HepG2 (cell line): ENCODE measurements around the gene PTPRD. TPM values are rescaled to one million over a fixed set of nuclear protein-coding genes. Genes with fewer than 3 reads are reported as not detected.
A peak's percentile ranks its signal among the peaks of the same experiment; 100 is the strongest.

ENCODE experiments used
- ATAC-seq: fragments of 200-7000 bp; cut with Tn5 transposase; 3 replicates; pipeline ENCODE4 v1.9.1; 2020; ENCODE audit warnings: mild to moderate bottlenecking, moderate library complexity
- BruUV-seq: library from RNA; stranded (reverse); fragments of 400-500 nt; replicated peaks from 2 replicates; lab custom pipeline; 2021; lab: Mats Ljungman, UMichigan
- CTCF ChIA-PET: fragments of 300-600 bp; formaldehyde crosslinking; extraction: SDS; loops from one replicate; lab custom pipeline; 2021; ENCODE audit warnings: low total read pairs, inconsistent platforms, low intra/inter-chr PET ratio; lab: Yijun Ruan, JAX
- POLR2A ChIA-PET: fragments of 350-600 bp; sonication (Branson Sonifier 250); formaldehyde crosslinking; loops from one replicate; lab custom pipeline; 2020; ENCODE audit warnings: antibody characterized with exemption, inconsistent platforms; lab: Yijun Ruan, JAX
- DNase-seq: peaks from one replicate; pipeline ENCODE4 v3.0.0-alpha.2; 2015; ENCODE audit warnings: low spot score
- FAIRE-seq: peaks from 3 replicates; lab custom pipeline; 2011; peaks lifted over from hg19 to GRCh38; lab: Jason Lieb, UNC
- H2AFZ ChIP-seq: one replicate; pipeline ENCODE4 v1.6.1; 2011; ENCODE audit warnings: low read length, inconsistent platforms
- H3K27ac ChIP-seq: fragments of 300-600 bp; 3 replicates; pipeline ENCODE4 v1.8.0; 2011; ENCODE audit warnings: mixed run types, mild to moderate bottlenecking, mixed read lengths, low read length, inconsistent platforms; ENCODE audit not compliant: insufficient read depth; ENCODE audit errors: extremely low read length
- H3K27me3 ChIP-seq, 2 experiments: fragments of 200-600 bp in 1 of 2; 2 replicates in 1 of 2; 3 replicates in 1 of 2; pipeline versions ENCODE4 v1.6.0 to v1.8.0; 2011; ENCODE audit warnings: low read length in 2 of 2, mild to moderate bottlenecking in 2 of 2, moderate library complexity in 2 of 2, inconsistent platforms in 1 of 2; ENCODE audit not compliant: insufficient read depth in 2 of 2, control insufficient read depth in 1 of 2
- H3K36me3 ChIP-seq, 2 experiments: fragments of 200-600 bp in 1 of 2; replicated peaks in 1 of 2; 2 replicates in 1 of 2; 3 replicates in 1 of 2; pipeline versions ENCODE4 v1.5.1 to v1.8.0; 2011; ENCODE audit warnings: low read length in 2 of 2, inconsistent platforms in 1 of 2; ENCODE audit not compliant: insufficient read depth in 2 of 2, control insufficient read depth in 1 of 2
- H3K4me1 ChIP-seq: 2 replicates; pipeline ENCODE4 v1.5.1; 2012; ENCODE audit warnings: low read length, inconsistent platforms; ENCODE audit not compliant: insufficient read depth
- H3K4me2 ChIP-seq: 2 replicates; pipeline ENCODE4 v1.6.0; 2011; ENCODE audit warnings: low read depth, low read length, inconsistent platforms
- H3K4me3 ChIP-seq, 3 experiments: fragments of 200-600 bp in 1 of 3; sonication (generic), shearing (Covaris generic) in 1 of 3; replicated peaks in 1 of 3; 2 replicates each; pipeline ENCODE4 v1.5.1; 2011 to 2016; ENCODE audit warnings: low read length in 3 of 3, inconsistent platforms in 2 of 3, low read depth in 2 of 3, mild to moderate bottlenecking in 2 of 3, control low read depth in 1 of 3, mixed read lengths in 1 of 3; ENCODE audit not compliant: insufficient read depth in 1 of 3
- H3K79me2 ChIP-seq: one replicate; pipeline ENCODE4 v1.6.1; 2011; ENCODE audit warnings: low read length, inconsistent platforms; ENCODE audit not compliant: insufficient read depth
- H3K9ac ChIP-seq: 2 replicates; pipeline ENCODE4 v1.6.0; 2011; ENCODE audit warnings: mild to moderate bottlenecking, low read depth, low read length, inconsistent platforms; ENCODE audit not compliant: insufficient read depth
- H3K9me3 ChIP-seq: 2 replicates; pipeline ENCODE4 v1.5.1; 2012; ENCODE audit warnings: mild to moderate bottlenecking, low read length
- H4K20me1 ChIP-seq: 2 replicates; pipeline ENCODE4 v1.6.0; 2011; ENCODE audit warnings: inconsistent platforms, mild to moderate bottlenecking, low read length, moderate library complexity; ENCODE audit not compliant: insufficient read depth
- LBX2 ChIP-seq: sonication (generic); formaldehyde crosslinking; IDR thresholded peaks from 2 replicates; pipeline ENCODE4 v1.5.0; 2020; ENCODE audit warnings: missing genetic modification reagents, mild to moderate bottlenecking, borderline replicate concordance
- LCORL ChIP-seq, 2 experiments: fragments of 450-650 bp in 1 of 2; sonication (generic) in 1 of 2; formaldehyde crosslinking in 1 of 2; IDR thresholded peaks; 2 replicates each; pipeline versions ENCODE4 v1.5.0 to v1.6.1; 2017 to 2020; ENCODE audit warnings: antibody characterized with exemption in 1 of 2, missing genetic modification reagents in 1 of 2
- MAFF ChIP-seq: IDR thresholded peaks from 2 replicates; pipeline ENCODE4 v1.6.1; 2011; ENCODE audit warnings: low read depth, low read length, improper control_type of control experiment
- MAFK ChIP-seq, 2 experiments: IDR thresholded peaks in 1 of 2; conservative IDR thresholded peaks in 1 of 2; 2 replicates each; pipeline ENCODE4 v1.6.1; 2011; ENCODE audit warnings: improper control_type of control experiment in 2 of 2, low read length in 2 of 2
- NONO ChIP-seq, 2 experiments: fragments of 450-650 bp in 1 of 2; sonication (generic) in 1 of 2; formaldehyde crosslinking in 1 of 2; IDR thresholded peaks in 1 of 2; conservative IDR thresholded peaks in 1 of 2; 2 replicates each; pipeline versions ENCODE4 v1.6.1 to v1.8.0; 2017 to 2022; ENCODE audit warnings: mild to moderate bottlenecking in 1 of 2, missing genetic modification reagents in 1 of 2, moderate library complexity in 1 of 2
- NR1H2 ChIP-seq: sonication (generic); formaldehyde crosslinking; IDR thresholded peaks from 2 replicates; pipeline ENCODE4 v1.8.1; 2022; ENCODE audit warnings: low read depth, missing genetic modification reagents, borderline replicate concordance
- NR2F2 ChIP-seq: IDR thresholded peaks from 2 replicates; pipeline ENCODE4 v1.6.1; 2012; ENCODE audit warnings: low read depth, inconsistent platforms, borderline replicate concordance
- ZNF335 ChIP-seq: sonication (generic); formaldehyde crosslinking; IDR thresholded peaks from 2 replicates; pipeline ENCODE4 v1.4.0; 2020; ENCODE audit warnings: missing genetic modification reagents
- ZNF761 ChIP-seq: sonication (generic); formaldehyde crosslinking; conservative IDR thresholded peaks from 2 replicates; pipeline ENCODE4 v1.4.0; 2020; ENCODE audit warnings: mild to moderate bottlenecking, missing genetic modification reagents
- ZNF772 ChIP-seq: sonication (generic); formaldehyde crosslinking; IDR thresholded peaks from 2 replicates; pipeline ENCODE4 v1.5.0; 2020; ENCODE audit warnings: mild to moderate bottlenecking, missing genetic modification reagents
- in situ Hi-C: cut with HindIII; loops from 2 replicates; pipeline ENCODE4 v1.10.0; 2017; ENCODE audit warnings: low pct_unique_long_range_greater_than_20kb; ENCODE audit not compliant: extremely low pct_ligation_motif_present
- intact Hi-C: fragments of 100-400 bp; cut with micrococcal nuclease; formaldehyde crosslinking; loops from one replicate; pipeline ENCODE4 v1.10.0; 2022; ENCODE audit not compliant: unreplicated experiment
- polyA plus RNA-seq, 8 experiments: library from polyadenylated mRNA; depleted of rRNA in 3 of 8; stranded (reverse) in 7 of 8; unstranded in 1 of 8; fragments of >200 nt; fragmentation: Illumina TruSeq in 4 of 8; extraction: Trizol in 4 of 8; gene quantifications; 2 replicates each; pipeline versions ENCODE4 v1.2.1 to v1.2.3, GENCODE V29; 2011 to 2016; ENCODE audit warnings: low read depth in 4 of 8, missing spikeins in 1 of 8, mixed read lengths in 1 of 8; ENCODE audit not compliant: insufficient read depth in 1 of 8
- total RNA-seq, 5 experiments: library from RNA; depleted of rRNA; stranded (reverse); fragments of >200 nt; fragmentation: Illumina TruSeq; extraction: Trizol; gene quantifications; 2 replicates each; pipeline ENCODE4 v1.2.3, GENCODE V29; 2016; ENCODE audit warnings: low read depth in 1 of 5
- TF ChIP-seq, protein P1 (sequence below): sonication (generic); formaldehyde crosslinking; IDR thresholded peaks from 2 replicates; pipeline ENCODE4 v1.4.0; 2020; ENCODE audit warnings: missing genetic modification reagents

The PTPRD gene
- total and polyA plus RNA-seq, 2 of the 13 experiments (the other 11 are each of a cell fraction or from before 2014, with no cell fraction given), result 0.05 TPM; not detected in 1

GRCh38 chr9:10434412-10434811, 178.4 kb downstream of the PTPRD start (continued):
- TF ChIP-seq, protein P1, sequence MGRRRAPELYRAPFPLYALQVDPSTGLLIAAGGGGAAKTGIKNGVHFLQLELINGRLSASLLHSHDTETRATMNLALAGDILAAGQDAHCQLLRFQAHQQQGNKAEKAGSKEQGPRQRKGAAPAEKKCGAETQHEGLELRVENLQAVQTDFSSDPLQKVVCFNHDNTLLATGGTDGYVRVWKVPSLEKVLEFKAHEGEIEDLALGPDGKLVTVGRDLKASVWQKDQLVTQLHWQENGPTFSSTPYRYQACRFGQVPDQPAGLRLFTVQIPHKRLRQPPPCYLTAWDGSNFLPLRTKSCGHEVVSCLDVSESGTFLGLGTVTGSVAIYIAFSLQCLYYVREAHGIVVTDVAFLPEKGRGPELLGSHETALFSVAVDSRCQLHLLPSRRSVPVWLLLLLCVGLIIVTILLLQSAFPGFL (CRISPR knock-in tag), result no peak
- TF ChIP-seq NR1H2 (no peak), LBX2 (CRISPR knock-in tag) (no peak), ZNF772 (CRISPR knock-in tag) (no peak), ZNF761 (CRISPR knock-in tag) (no peak)

- no peaks in the 10 kb centered on the region for H3K36me3 ChIP-seq
- no TSS peak for BruUV-seq
- intact Hi-C loops, result no loop called here
- ChIA-PET CTCF (no interaction called here), POLR2A (no interaction called here)
- DNase-seq (no peak), FAIRE-seq (no peak), ATAC-seq (no peak)
- in situ Hi-C loops, result no loop called here
- no peaks in the 10 kb centered on the region for H3K9me3 ChIP-seq
- H3K4me2 ChIP-seq, result no peak overlapping the region
- H3K79me2 ChIP-seq, result no peaks in the 10 kb centered on the region
- H2AFZ ChIP-seq, result no peak overlapping the region
- H4K20me1 ChIP-seq, result no peaks in the 10 kb centered on the region
- H3K27ac ChIP-seq, result no peak overlapping the region
- no peaks in the 10 kb centered on the region for H3K4me1 ChIP-seq
- H3K27me3 ChIP-seq, result no peaks in the 10 kb centered on the region
- no peak for TF ChIP-seq NONO (IDR thresholded peaks at IDR 0.05)
- TF ChIP-seq NONO (CRISPR knock-in tag; conservative IDR thresholded peaks at IDR 0.05), result no peak
- peak; percentile 21 to 64; a peak in 3 of 4 replicates for TF ChIP-seq MAFK (conservative IDR thresholded peaks at IDR 0.05 in 1 of 2, IDR thresholded peaks at IDR 0.05 in 1 of 2; ENCODE audit: low read length in 2 of 2)
- TF ChIP-seq MAFF, result 0 out of 2 replicates have a peak, but pooled peaks have one; percentile 15
- no peak for TF ChIP-seq NR2F2
- TF ChIP-seq ZNF335 (CRISPR knock-in tag), result no peak
- no peak for TF ChIP-seq LCORL (IDR thresholded peaks at IDR 0.05)
- TF ChIP-seq LCORL (CRISPR knock-in tag; IDR thresholded peaks at IDR 0.05), result no peak
- no peak overlapping the region for H3K4me3 ChIP-seq
- no peak overlapping the region for H3K9ac ChIP-seq
These were observed 201.5 kb downstream of the PTPRD start for GRCh38 chr9:10411272-10411671.
